GM23248 (cell line): ENCODE measurements around the gene ATP5F1D. TPM values are rescaled to one million over a fixed set of nuclear protein-coding genes. Genes with fewer than 3 reads are reported as not detected.

Source experiments
- DNase-seq: peaks from one replicate; pipeline ENCODE4 v3.0.0-alpha.2; 2015
- H2AFZ ChIP-seq: fragments of 200-600 bp; sonication (generic); 2 replicates; pipeline ENCODE4 v1.6.1; 2016; ENCODE audit warnings: antibody characterized with exemption
- H3F3A ChIP-seq: fragments of 200-600 bp; sonication (generic); 2 replicates; pipeline ENCODE4 v1.6.1; 2016; ENCODE audit warnings: mild to moderate bottlenecking, antibody characterized with exemption, mixed run types; ENCODE audit not compliant: insufficient read depth
- H3K27ac ChIP-seq: fragments of 200-600 bp; sonication (generic); 2 replicates; pipeline ENCODE4 v1.5.1; 2016; ENCODE audit warnings: mild to moderate bottlenecking
- H3K27me3 ChIP-seq: fragments of 200-600 bp; sonication (generic); replicated peaks from 2 replicates; pipeline ENCODE4 v1.6.1; 2016; ENCODE audit warnings: mild to moderate bottlenecking; ENCODE audit not compliant: insufficient read depth
- H3K36me3 ChIP-seq: fragments of 200-600 bp; sonication (generic); 2 replicates; pipeline ENCODE4 v1.6.1; 2016; ENCODE audit warnings: low read depth, mild to moderate bottlenecking
- H3K4me1 ChIP-seq: fragments of 200-600 bp; sonication (generic); 2 replicates; pipeline ENCODE4 v1.6.1; 2016; ENCODE audit warnings: mild to moderate bottlenecking; ENCODE audit not compliant: insufficient read depth
- H3K4me2 ChIP-seq: fragments of 200-600 bp; sonication (generic); one replicate; pipeline ENCODE4 v1.6.1; 2016; ENCODE audit warnings: mild to moderate bottlenecking; ENCODE audit not compliant: unreplicated experiment
- H3K4me3 ChIP-seq: fragments of 200-600 bp; sonication (generic); 2 replicates; pipeline ENCODE4 v1.5.1; 2016; ENCODE audit warnings: mild to moderate bottlenecking
- H3K79me2 ChIP-seq: fragments of 200-600 bp; sonication (generic); 2 replicates; pipeline ENCODE4 v1.6.1; 2016; ENCODE audit warnings: mild to moderate bottlenecking; ENCODE audit not compliant: insufficient read depth
- H3K9ac ChIP-seq: fragments of 200-600 bp; sonication (generic); 2 replicates; pipeline ENCODE4 v1.6.1; 2016; ENCODE audit warnings: mild to moderate bottlenecking
- H3K9me2 ChIP-seq: fragments of 200-600 bp; sonication (generic); 2 replicates; pipeline ENCODE4 v1.6.1; 2016; ENCODE audit warnings: mixed run types, mild to moderate bottlenecking, moderate library complexity; ENCODE audit not compliant: insufficient read depth
- H3K9me3 ChIP-seq: fragments of 200-600 bp; sonication (generic); one replicate; pipeline ENCODE4 v1.6.1; 2017; ENCODE audit warnings: low read depth
- H4K20me1 ChIP-seq: fragments of 200-600 bp; sonication (generic); 2 replicates; pipeline ENCODE4 v1.6.0; 2016; ENCODE audit not compliant: insufficient read depth
- EZH2 ChIP-seq: fragments of 200-600 bp; sonication (generic); IDR thresholded peaks from 2 replicates; pipeline ENCODE4 v1.6.1; 2018; ENCODE audit warnings: antibody characterized with exemption, mild to moderate bottlenecking; ENCODE audit not compliant: insufficient read depth, poor library complexity, severe bottlenecking
- EZH2phosphoT487 ChIP-seq: fragments of 200-600 bp; sonication (generic); IDR thresholded peaks from 2 replicates; pipeline ENCODE4 v1.6.1; 2018; ENCODE audit warnings: antibody characterized with exemption, moderate library complexity, mild to moderate bottlenecking, low read depth; ENCODE audit not compliant: insufficient read depth
- WGBS, 2 experiments: methylation state at CpG; one replicate each; pipeline ENCODE4 v1.1.6; 2015 to 2017; ENCODE audit warnings: low lambda C conversion rate in 2 of 2, low coverage in 1 of 2; ENCODE audit errors: missing lambda C conversion rate in 2 of 2; 5-methylcytosine and 5-hydroxymethylcytosine counted together
- in situ Hi-C: fragments of 300-500 bp; cut with MboI; formaldehyde crosslinking; loops from 2 replicates; pipeline ENCODE4 v1.15.0; 2020
- polyA plus RNA-seq: library from polyadenylated mRNA; unstranded; fragments of >200 nt; fragmentation: Nextera tagmentation; extraction: Ambion mirVana; gene quantifications from 2 replicates; pipeline ENCODE4 v1.2.1, GENCODE V29; 2016
- total RNA-seq: library from RNA; depleted of rRNA; stranded (reverse); fragments of >200 nt; shearing (Covaris generic); gene quantifications from 2 replicates; pipeline ENCODE4 v1.2.3, GENCODE V29; 2014

The ATP5F1D gene
- total and polyA plus RNA-seq, 2 experiments from 2014 or later: 38.9 to 287 TPM

DNA sequence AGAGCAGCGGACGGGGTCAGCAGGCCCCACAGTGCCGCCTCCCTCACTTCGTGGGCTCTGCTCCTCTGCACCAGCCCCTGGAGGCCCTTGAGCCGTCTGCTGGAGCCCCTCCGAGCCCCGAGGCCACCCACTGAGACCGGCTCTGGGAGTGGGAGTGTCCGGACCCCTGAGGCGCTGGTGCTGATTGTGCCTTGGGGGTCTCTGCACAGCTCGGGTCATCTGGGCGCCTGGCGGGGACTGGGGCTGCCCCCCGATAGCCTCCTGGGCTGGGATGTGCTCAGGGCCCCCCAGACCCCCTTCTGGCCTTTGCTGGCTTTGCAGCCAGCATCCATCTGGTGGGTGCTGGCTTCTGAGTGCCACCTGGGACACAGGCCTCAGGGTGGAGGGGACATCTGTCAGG is 19.2 kb upstream of the ATP5F1D start:
- WGBS, 2 experiments: 93% methylated on average over 14 of the region's 14 CpGs
- in situ Hi-C loops: no loop called here
- no peak overlapping the region for H3K4me3 ChIP-seq
- no peaks in the 10 kb centered on the region for H3K4me1 ChIP-seq
- no peaks in the 10 kb centered on the region for H3K9me2 ChIP-seq
- no peaks in the 10 kb centered on the region for H3K27me3 ChIP-seq
- no peaks in the 10 kb centered on the region; the same call in 1 of the 2 replicates for H3K36me3 ChIP-seq
- no peaks in the 10 kb centered on the region for H3F3A ChIP-seq
- peaks cover 38% of the 10 kb centered on the region for H3K79me2 ChIP-seq
- DNase-seq: no peak
- H2AFZ ChIP-seq: no peak overlapping the region
- no peaks in the 10 kb centered on the region for H4K20me1 ChIP-seq
- H3K4me2 ChIP-seq: no peak overlapping the region
- no peaks in the 10 kb centered on the region for H3K9me3 ChIP-seq
- H3K27ac ChIP-seq: no peak overlapping the region
- TF ChIP-seq EZH2phosphoT487: no peak
- no peak for TF ChIP-seq EZH2
- H3K9ac ChIP-seq: no peak overlapping the region

- Histone ChIP-seq H3K4me1 (no peaks in the 10 kb centered on the region), H3K36me3 (peaks cover 3% of the 10 kb centered on the region; the same call in 1 of the 2 replicates), H3K27ac (no peak overlapping the region), H3K27me3 (no peaks in the 10 kb centered on the region), H3F3A (no peaks in the 10 kb centered on the region), H3K9me3 (no peaks in the 10 kb centered on the region), H3K79me2 (peaks cover 30% of the 10 kb centered on the region), H2AFZ (no peak overlapping the region), H3K9ac (no peak overlapping the region), H3K4me3 (no peak overlapping the region), H4K20me1 (no peaks in the 10 kb centered on the region), H3K9me2 (no peaks in the 10 kb centered on the region), H3K4me2 (no peak overlapping the region)
- TF ChIP-seq EZH2: no peak
- no peak for TF ChIP-seq EZH2phosphoT487
- 76 to 79% methylated on average over 37 to 40 of the region's 48 CpGs for WGBS, 2 experiments
- in situ Hi-C loops: no loop called here
- DNase-seq: peak; percentile 61
These were observed 18.3 kb upstream of the ATP5F1D start for GRCh38 chr19:1223018-1223855.

GRCh38 chr19:1224047-1224825 is 17.3 kb upstream of the ATP5F1D start:
- peaks cover 3% of the 10 kb centered on the region; the same call in 1 of the 2 replicates for H3K36me3 ChIP-seq
- no peaks in the 10 kb centered on the region for H3K9me2 ChIP-seq
- TF ChIP-seq EZH2phosphoT487: no peak
- no peak for TF ChIP-seq EZH2
- H3K4me3 ChIP-seq: no peak overlapping the region
- no peak overlapping the region for H3K4me2 ChIP-seq
- H3F3A ChIP-seq: no peaks in the 10 kb centered on the region
- no peaks in the 10 kb centered on the region for H3K27me3 ChIP-seq
- H2AFZ ChIP-seq: no peak overlapping the region
- H3K4me1 ChIP-seq: no peaks in the 10 kb centered on the region
- H3K27ac ChIP-seq: no peak overlapping the region
- no peak overlapping the region for H3K9ac ChIP-seq
- WGBS, 2 experiments: 93 to 94% methylated on average over 10 to 14 of the region's 16 CpGs
- DNase-seq: no peak
- H4K20me1 ChIP-seq: no peaks in the 10 kb centered on the region
- in situ Hi-C loops: no loop called here
- no peaks in the 10 kb centered on the region for H3K9me3 ChIP-seq
- peaks cover 20% of the 10 kb centered on the region for H3K79me2 ChIP-seq

DNA sequence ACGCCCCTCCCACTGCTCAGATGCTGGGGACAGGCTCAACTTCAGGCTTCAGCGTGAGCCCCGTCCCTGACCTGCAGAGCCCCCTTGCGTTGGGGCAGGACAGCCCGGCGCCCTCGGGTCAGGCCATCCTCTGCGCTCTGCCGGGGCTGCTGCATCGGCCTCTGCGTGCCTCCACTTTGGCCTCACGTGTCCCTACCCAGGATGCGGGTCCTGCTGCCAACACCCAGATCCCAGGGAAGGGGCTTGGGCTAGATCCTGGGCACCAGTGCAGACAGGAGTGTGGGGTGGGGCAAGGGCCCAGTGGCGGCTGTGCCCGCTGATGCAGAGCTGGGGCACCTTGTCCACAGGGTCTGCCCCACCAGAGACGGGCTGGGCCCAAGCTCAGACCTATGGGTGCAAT is 16.7 kb upstream of the ATP5F1D start:
- no peak for DNase-seq
- Histone ChIP-seq H4K20me1 (no peaks in the 10 kb centered on the region), H3K36me3 (peaks cover 3% of the 10 kb centered on the region; the same call in 1 of the 2 replicates), H3K27me3 (no peaks in the 10 kb centered on the region), H3F3A (no peaks in the 10 kb centered on the region), H3K4me2 (no peak overlapping the region), H3K27ac (no peak overlapping the region), H3K9ac (no peak overlapping the region), H3K9me2 (no peaks in the 10 kb centered on the region), H3K9me3 (no peaks in the 10 kb centered on the region), H3K4me1 (no peaks in the 10 kb centered on the region), H3K79me2 (peaks cover 16% of the 10 kb centered on the region), H3K4me3 (no peak overlapping the region), H2AFZ (no peak overlapping the region)
- in situ Hi-C loops: no loop called here
- TF ChIP-seq EZH2phosphoT487: no peak
- no peak for TF ChIP-seq EZH2
- 95 to 97% methylated on average over 16 of the region's 16 CpGs for WGBS, 2 experiments
